ENCODE measurements around the gene MKX. TPM values are rescaled to one million over a fixed set of nuclear protein-coding genes. Genes with fewer than 3 reads are reported as not detected.
A peak's percentile ranks its signal among the peaks of the same experiment; 100 is the strongest.

Gene MKX, protein sequence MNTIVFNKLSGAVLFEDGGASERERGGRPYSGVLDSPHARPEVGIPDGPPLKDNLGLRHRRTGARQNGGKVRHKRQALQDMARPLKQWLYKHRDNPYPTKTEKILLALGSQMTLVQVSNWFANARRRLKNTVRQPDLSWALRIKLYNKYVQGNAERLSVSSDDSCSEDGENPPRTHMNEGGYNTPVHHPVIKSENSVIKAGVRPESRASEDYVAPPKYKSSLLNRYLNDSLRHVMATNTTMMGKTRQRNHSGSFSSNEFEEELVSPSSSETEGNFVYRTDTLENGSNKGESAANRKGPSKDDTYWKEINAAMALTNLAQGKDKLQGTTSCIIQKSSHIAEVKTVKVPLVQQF
- total RNA-seq = 1 to 10 TPM in 3 of 4 donors, under 1 TPM in 1; 0.84 to 1.3 (median 1.1) TPM

GRCh38 chr10:27745732-27746396 lies at the start of gene MKX:
Gene MKX (minus strand): TSS chr10:27745819. CDS start chr10:27743415, 2,404 bp downstream.
- intact Hi-C loops (cut with DNase I; ENCODE audit: low total_unique reads) = loop anchor here (10.0 kb wide), 1 partner anchor 649 kb away; no protein-coding TSS in a partner anchor
- H3K4me3 ChIP-seq (ENCODE audit: low read depth, poor library complexity, severe bottlenecking) = peak within 1 kb of the TSS; percentile 5
- TF ChIP-seq CTCF (IDR thresholded peaks at IDR 0.05) = no peak
- TF ChIP-seq POLR2A (IDR thresholded peaks at IDR 0.05) = no peak
- DNase-seq (ENCODE audit: low spot score in 2 of 2) = peak in 1 of 2 donors; percentile 93
- WGBS, 2 donors = 0 to 1% methylated on average over 23 to 43 of the region's 69 CpGs

DNA sequence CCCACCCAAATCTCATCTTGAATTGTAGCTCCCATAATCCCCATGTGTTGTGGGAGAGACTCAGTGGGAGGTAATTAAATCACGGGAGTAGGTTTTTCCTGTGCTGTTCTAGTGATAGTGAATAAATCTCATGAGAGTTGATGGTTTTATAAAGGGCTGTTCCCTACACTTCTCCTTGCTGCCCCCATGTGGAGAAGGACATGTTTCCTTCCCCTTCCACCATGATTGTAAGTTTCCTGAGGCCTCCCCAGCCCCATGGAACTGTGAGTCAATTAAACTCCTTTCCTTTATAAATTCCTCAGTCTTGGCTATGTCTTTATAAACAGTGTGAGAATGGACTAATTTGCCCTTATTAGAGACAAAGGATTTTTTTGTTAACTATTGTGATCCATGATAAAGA lies 48.5 kb upstream of the MKX start:
- no peak overlapping the region for H3K4me3 ChIP-seq (ENCODE audit: low read depth, poor library complexity, severe bottlenecking)
- no peak for DNase-seq (ENCODE audit: low spot score in 2 of 2)
- intact Hi-C loops (cut with DNase I; ENCODE audit: low total_unique reads) = no loop called here
- WGBS, 2 donors = 34 to 41% methylated on average over 1 of the region's 1 CpG
- no peak for TF ChIP-seq CTCF (IDR thresholded peaks at IDR 0.05)
- TF ChIP-seq POLR2A (IDR thresholded peaks at IDR 0.05) = no peak

- DNase-seq (ENCODE audit: low spot score in 2 of 2) = no peak
- no peak overlapping the region for H3K4me3 ChIP-seq (ENCODE audit: low read depth, poor library complexity, severe bottlenecking)
- TF ChIP-seq POLR2A (IDR thresholded peaks at IDR 0.05) (no peak), CTCF (IDR thresholded peaks at IDR 0.05) (no peak)
- WGBS, 2 donors = 84 to 93% methylated on average over 2 of the region's 2 CpGs
- intact Hi-C loops (cut with DNase I; ENCODE audit: low total_unique reads) = no loop called here
These were observed 46.6 kb upstream of the MKX start for GRCh38 chr10:27792216-27792615.

DNA sequence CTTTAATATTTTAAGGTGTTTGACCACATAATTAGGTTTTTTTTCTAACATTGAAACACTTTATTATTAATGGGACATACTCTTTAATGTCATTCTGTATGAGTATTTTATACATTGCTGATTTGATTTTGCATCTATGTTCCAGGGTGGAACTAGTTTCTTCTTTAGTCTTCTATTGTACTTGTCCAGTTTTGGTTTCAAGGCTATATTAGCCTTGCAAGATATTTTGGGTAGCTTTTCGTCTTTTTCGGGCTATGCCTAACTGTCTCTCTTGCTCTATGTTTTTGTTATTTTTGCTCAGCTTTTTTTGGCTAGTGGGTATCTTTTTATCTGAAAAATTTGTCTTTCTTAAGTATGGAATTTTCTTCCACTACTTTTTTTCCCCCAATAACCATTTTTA lies 38.7 kb upstream of the MKX start:
- no peak for DNase-seq (ENCODE audit: low spot score in 2 of 2)
- 83 to 94% methylated on average over 2 of the region's 2 CpGs for WGBS, 2 donors
- no peak overlapping the region for H3K4me3 ChIP-seq (ENCODE audit: low read depth, poor library complexity, severe bottlenecking)
- TF ChIP-seq POLR2A (IDR thresholded peaks at IDR 0.05) (no peak), CTCF (IDR thresholded peaks at IDR 0.05) (no peak)
- intact Hi-C loops (cut with DNase I; ENCODE audit: low total_unique reads) = no loop called here

DNA sequence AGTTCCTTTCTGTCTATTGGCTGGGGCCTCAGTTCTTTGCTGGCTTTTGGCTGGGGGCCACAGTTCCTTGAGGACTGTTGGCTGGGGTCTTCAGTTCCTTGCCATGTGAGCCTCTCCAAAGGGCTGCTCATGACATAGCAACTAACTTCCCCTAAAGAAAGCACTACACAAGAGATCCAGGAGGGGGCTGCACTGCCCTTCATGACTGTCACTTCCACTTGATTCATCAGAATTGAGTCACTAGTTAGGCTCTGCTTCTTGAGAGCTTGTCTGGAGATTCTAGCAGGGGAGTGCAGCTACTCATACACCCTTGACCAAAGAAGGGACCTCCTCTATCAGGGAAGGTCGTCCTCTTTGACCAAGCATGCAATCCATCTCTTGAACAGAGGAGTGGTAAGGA lies 38.0 kb upstream of the MKX start:
- DNase-seq (ENCODE audit: low spot score in 2 of 2) = no peak
- intact Hi-C loops (cut with DNase I; ENCODE audit: low total_unique reads) = no loop called here
- 30 to 55% methylated on average over 1 of the region's 1 CpG for WGBS, 2 donors
- no peak overlapping the region for H3K4me3 ChIP-seq (ENCODE audit: low read depth, poor library complexity, severe bottlenecking)
- TF ChIP-seq POLR2A (IDR thresholded peaks at IDR 0.05) = no peak
- no peak for TF ChIP-seq CTCF (IDR thresholded peaks at IDR 0.05)

Data from lower leg skin (tissue), 4 donors.